Ovary (tissue), 3 donors: Measurements from ENCODE around the gene TPRX1.

Experiments used
- EP300 ChIP-seq: sonication (generic); formaldehyde crosslinking; IDR thresholded peaks from one replicate; pipeline ENCODE4 v1.6.1; 2017; ENCODE audit warnings: antibody characterized with exemption
- POLR2A ChIP-seq: fragments of 450-650 bp; IDR thresholded peaks from one replicate; pipeline ENCODE4 v1.6.1; 2017; ENCODE audit warnings: antibody characterized with exemption, mild to moderate bottlenecking, moderate library complexity
- TF ChIP-seq, protein P1 (sequence below), 3 donors: fragments of 450-650 bp in 2 of 3; fragments of 200-600 bp in 1 of 3; IDR thresholded peaks; one replicate each; pipeline versions ENCODE4 v1.5.1 to v1.8.0; 2016 to 2022; ENCODE audit warnings: antibody characterized with exemption in 3 of 3, mild to moderate bottlenecking in 1 of 3
- donor health status: DM: no; HTN: no; CAD: no.

DNA sequence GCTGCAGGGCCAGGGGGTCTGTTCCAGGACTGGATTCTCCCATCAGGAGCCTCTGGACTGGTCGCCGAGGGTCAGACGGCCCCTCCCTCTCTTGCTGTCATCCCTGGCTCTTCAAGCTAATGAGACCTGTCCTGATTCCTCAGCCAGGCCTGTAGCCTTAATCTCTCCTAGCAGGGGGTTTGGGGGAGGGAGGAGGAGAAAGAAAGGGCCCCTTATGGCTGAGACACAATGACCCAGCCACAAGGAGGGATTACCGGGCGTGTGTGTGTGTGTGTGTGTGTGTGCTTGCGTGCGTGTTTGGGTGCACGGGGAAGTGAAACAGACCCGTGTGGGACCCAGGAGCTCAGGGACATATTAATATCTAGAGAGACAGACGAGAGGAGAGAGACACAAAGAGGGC is 15.5 kb upstream of the TPRX1 start:
- TF ChIP-seq, protein P1, sequence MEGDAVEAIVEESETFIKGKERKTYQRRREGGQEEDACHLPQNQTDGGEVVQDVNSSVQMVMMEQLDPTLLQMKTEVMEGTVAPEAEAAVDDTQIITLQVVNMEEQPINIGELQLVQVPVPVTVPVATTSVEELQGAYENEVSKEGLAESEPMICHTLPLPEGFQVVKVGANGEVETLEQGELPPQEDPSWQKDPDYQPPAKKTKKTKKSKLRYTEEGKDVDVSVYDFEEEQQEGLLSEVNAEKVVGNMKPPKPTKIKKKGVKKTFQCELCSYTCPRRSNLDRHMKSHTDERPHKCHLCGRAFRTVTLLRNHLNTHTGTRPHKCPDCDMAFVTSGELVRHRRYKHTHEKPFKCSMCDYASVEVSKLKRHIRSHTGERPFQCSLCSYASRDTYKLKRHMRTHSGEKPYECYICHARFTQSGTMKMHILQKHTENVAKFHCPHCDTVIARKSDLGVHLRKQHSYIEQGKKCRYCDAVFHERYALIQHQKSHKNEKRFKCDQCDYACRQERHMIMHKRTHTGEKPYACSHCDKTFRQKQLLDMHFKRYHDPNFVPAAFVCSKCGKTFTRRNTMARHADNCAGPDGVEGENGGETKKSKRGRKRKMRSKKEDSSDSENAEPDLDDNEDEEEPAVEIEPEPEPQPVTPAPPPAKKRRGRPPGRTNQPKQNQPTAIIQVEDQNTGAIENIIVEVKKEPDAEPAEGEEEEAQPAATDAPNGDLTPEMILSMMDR (IDR thresholded peaks at IDR 0.05): no peak
- TF ChIP-seq EP300: no peak
- no peak for TF ChIP-seq POLR2A
